GM18498 (cell line): ENCODE data around the gene TBX15.
A peak's percentile ranks its signal among the peaks of the same experiment; 100 is the strongest.

ENCODE experiments used
- ATAC-seq: cut with Tn5 transposase; IDR thresholded peaks from one replicate; pipeline ENCODE4 v1.9.1; 2021; ENCODE audit warnings: mild to moderate bottlenecking, moderate library complexity; ENCODE audit not compliant: unreplicated experiment

TBX15 gene

DNA sequence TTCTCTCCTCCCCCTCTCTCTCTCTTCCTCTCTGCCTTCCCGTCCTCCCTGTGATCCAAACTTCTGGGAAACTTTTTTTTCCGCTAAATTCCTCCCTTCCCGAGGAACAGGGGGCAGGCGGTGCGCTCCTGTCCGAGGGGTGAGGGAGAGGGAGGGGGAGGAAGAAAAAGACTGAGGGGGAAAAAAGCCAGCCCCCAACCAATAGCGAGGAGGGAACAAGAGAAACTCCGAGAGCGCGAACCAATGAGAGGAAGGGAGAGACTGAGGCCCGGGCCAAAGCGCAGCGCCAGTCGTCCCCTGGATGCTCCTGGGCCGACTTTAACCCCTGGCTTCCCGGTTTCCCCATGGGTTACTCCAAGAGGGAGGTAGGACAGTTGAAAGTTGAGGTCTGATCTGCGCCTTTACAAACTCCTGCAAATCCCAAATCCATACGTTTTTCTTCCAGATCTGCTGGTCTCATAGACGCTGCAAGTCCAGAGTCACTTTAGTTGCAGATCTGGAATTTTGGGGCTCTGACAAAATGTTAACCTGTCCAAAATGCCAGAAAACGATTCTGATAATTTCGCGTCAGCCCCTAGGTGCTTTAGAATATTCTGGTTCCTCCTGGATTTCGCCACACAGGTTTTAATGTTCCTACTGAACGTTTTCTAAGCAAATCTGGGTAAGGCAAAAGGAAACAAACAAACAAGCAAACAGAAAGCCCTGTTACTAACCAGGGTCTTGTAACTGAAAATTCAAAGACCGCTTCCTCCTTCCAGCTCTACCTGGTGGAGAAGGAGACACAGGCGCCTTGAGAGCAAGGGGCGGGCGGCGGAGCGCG lies at the start of gene TBX15:
Gene TBX15 (minus strand): TSS at position 158 of the 820 bp plus-strand sequence. CDS start 548 bp downstream, outside the sequence.
- no peak for ATAC-seq

DNA sequence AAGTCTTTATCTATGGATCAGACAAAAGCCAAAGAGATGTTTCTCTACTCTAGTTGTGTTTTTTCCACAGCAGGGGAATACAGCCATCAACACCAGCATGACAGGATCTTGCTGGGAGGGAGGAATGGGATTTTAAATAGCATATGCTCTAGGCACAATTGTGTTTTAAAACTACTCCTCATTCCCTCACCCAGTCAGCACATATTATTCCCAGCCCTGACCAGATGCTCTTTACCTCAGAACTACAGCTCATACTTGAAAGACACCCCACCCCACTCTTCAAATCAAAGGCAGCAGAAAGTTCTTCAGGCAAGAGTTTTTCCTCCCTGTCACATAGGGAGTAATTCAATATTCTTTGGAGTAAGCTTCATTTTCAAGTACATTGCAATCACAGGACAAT lies 46.2 kb upstream of the TBX15 start:
- no peak for ATAC-seq

DNA sequence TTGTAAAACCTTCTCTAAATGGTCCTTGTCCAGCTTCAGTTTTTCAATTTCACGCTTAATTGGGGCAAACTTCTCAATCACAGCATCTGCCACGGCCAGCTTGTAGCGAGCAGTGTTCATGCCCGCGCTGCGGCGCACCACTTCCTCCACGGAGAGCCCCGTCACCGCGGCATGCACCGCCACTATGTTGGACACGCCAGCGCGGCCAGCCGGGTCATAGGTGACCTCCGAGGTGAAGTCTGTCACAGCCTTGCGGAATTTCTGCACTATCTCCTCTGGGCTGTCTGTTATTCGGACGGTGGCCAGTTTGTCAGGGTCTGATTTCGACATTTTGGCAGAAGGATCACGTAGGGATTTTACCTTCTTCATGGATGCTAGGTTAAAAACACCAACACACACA lies 44.8 kb upstream of the TBX15 start:
- no peak for ATAC-seq

DNA sequence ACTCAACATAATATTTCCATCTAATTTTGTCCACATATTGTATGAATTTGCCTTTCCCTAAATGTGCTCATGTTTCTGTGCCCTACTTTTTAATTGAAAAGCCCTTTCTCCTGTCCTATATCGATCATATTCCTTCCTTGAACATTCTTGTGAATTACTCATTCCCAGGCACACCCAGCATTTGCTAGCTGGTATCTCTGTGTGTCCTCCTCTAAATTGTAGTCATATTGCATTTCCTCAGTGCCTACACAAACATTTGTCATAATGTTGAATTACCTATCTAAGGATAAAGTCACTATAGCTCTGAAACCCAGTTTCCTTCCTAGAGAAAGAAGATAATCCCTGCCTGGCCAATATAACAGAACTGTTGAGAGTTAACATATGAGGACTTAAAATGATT lies 39.6 kb upstream of the TBX15 start:
- no peak for ATAC-seq

- ATAC-seq = no peak
These were observed 38.8 kb upstream of the TBX15 start for GRCh38 chr1:119026956-119027355.

DNA sequence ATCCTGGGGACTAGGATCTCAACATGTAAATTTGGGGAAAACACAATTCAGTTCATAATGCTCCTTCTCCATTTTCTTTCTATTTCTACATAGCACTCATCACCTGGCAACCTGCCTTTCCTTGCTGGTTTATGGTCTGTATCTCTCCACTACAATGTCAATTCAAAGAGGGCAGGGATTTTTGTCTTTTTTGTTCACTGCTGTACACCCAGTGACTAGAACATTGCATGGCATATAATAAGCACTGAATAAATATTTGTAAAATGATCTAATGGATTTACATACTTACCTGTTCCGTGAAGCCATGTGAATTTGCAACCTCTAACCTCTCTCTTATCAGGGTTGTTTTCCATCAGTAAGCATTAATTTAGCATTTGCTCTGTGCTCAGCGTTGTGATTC lies 27.4 kb upstream of the TBX15 start:
- ATAC-seq = no peak

DNA sequence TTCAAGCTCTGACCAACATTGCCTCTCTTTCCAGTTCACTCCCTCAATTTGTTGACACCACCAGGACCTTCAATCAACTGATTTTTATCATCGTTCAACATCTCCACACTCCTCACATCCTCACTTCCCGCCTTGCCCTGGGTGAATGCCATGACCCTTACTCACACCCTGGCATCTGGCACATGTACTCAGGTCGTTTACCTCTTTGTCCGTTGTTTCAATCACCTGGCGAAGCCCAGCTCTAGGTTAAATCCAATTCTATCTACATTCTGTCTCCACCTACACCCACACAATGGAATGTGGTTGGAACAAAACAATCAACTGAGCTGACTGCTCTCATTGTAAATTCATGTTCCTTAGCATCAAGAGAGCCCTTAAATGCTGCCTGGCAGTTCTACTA lies 24.2 kb upstream of the TBX15 start:
- ATAC-seq = no peak

DNA sequence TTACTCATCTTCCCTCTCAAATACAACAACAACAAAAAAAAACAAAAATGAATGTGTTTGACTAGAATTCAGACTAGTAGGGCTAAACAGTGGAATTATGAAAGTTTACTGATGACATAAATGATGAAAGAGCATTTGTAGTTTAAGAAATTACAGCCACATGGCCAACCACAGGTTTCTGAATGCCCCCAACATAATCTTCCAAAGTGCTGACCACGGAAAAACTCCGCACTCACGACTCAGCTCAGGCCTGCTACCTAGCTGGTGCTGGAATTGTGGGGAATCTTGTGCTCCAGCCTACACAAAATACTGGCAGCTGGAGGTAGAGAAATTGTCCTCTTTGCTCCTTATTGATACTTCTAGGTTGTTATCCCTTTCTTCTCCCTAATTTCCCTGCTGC lies 23.6 kb upstream of the TBX15 start:
- no peak for ATAC-seq

DNA sequence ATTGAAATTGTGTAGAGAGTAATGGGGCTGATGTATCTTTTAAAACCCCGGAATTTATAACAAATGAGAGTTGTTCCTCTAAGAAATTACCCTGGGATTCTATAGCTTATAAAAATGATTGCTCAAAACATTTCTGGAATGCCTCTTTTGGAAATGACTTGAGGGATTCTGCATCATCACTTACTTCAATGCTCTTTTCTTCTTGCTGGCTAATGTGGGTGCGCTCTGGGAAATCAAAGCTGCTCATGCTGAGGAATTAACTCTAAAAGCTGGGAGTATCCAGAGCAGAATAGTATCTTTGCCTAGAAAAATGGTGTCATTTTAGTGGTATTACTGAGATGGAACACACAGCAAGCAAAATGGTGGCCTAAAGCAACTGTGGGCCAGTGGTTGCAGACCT lies 23.0 kb upstream of the TBX15 start:
- no peak for ATAC-seq

DNA sequence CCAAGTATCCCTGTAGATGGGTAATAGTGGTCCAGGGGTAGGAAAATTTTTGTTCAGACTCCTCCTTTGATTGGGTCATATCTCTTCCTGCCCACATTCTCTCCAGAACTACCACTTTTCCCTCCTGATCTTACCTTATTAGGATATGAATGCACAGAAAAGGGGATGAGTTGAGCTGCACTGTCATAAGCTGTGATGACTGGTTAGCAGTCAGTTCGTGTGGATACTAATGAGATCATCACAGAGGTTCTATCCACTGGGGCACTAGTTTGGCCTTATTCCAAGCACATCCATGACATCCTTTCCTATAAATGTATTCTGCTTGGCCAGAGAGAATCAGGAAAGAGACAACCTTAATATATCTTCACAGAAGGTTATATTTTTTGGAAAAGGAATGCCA lies 22.1 kb upstream of the TBX15 start:
- ATAC-seq = no peak

DNA sequence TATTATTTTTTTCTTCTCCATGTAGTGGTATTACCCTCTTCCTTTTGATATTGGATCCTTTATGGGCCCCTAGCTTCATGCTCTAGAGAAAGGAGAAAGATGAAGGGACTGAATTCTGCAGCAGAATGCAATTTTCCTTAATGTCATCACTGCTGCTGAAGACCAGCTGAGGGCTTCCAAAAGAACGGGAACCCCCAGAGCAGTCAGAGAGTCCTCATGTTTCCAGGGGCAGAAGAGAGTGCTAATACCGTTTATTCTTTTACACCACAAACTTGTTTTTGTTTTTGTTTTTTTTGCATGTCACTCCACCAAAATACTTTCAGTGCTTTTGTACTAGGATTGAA lies 21.1 kb upstream of the TBX15 start:
- ATAC-seq = no peak

DNA sequence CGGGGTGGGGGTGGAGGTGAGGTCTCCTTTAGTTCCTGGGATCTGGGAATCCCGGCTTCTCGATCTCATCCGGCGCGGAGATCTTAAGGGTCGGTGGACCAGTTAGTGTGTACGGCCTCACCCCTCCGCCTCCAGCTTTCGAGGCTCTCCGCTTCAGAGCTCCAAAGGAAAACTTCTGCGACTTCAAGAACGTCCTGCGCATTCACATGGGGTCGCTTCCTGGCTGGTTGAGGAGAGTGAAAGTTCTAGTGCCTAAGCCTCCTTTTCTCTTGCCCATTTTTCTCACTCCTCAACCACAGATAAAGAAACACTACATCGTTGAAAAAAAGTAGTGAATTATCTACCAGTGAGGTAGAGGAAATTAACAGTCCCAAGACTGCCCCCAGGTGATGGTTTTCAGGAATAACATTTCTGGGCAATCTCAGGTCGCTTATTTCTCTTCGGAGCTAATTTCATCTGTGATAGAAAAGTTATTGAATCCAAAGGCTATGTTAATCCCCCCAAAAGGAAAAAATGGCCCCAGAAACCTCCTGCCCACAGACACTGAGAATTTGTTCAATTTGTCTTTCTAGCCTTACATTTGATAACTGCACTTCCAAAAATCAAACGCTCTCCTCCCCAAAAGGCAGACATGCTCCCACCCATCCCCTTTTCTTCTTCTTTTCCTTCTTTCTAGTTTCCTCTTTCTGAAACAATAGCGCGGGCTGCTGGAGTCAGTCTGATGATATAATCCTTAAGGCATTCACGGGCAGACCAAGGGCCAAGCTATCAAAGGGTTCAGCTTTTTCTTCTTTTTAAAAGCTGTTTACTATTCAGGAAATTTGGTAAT lies 20.6 kb upstream of the TBX15 start:
- peak; percentile 67 for ATAC-seq

- ATAC-seq = peak; percentile 25
These were observed 19.7 kb upstream of the TBX15 start for GRCh38 chr1:119007670-119008482.

GRCh38 chr1:119007339-119007669 lies 19.2 kb upstream of the TBX15 start:
- ATAC-seq = no peak

- no peak for ATAC-seq
These were observed 18.5 kb upstream of the TBX15 start for GRCh38 chr1:119006406-119007279.

DNA sequence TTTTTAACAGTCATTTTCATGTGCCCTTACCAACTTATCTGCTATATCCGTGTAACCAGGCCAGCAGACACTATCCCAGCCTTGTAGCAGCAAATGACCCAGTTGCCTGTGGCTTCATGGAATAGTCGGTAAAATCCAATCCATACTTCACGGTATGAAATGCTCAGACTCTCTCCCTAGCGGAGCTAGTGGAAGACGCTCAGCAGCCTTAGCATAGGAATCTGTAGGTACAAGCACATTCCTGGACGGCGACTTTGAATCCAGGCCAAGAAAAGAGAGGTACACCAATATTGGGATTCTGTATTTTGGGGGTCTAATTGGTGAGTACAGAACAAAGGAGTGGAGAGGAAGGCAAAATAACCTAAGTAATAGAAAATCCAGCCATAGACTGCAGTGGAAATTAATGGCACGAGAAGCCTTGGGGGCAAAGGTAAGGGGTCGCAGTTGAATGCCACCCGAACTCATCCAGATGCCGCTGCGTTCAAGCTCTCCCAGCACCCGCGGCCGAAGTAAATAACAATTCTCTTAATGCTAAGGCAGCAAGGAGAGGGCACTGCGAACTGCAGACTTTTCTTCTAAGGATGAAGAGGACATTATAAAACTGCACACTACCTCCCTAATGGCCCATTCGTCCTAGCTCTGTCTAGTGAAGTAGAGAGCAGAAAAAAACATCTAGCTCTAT lies 17.7 kb upstream of the TBX15 start:
- ATAC-seq = no peak

DNA sequence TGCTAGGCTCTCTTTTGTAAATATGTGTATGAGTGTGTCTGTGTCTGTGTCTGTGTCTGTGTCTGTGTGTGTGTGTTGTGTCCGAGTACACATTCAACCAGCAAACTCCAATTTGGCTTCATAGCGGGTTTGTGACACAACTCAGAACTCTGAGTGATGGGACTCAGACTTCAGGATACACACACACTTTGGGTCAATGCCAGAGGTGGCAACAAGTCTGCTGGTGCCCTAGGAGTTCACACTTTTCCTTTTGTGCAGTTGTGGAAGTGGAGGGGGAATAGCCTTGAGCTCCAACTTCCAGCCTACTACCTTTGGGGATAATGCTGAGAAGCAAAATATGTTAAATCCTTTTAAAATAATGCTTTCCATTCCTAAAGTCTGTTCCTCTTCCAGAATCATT lies 16.6 kb upstream of the TBX15 start:
- ATAC-seq = no peak

GRCh38 chr1:119004129-119004527 lies 16.0 kb upstream of the TBX15 start:
- ATAC-seq = no peak

DNA sequence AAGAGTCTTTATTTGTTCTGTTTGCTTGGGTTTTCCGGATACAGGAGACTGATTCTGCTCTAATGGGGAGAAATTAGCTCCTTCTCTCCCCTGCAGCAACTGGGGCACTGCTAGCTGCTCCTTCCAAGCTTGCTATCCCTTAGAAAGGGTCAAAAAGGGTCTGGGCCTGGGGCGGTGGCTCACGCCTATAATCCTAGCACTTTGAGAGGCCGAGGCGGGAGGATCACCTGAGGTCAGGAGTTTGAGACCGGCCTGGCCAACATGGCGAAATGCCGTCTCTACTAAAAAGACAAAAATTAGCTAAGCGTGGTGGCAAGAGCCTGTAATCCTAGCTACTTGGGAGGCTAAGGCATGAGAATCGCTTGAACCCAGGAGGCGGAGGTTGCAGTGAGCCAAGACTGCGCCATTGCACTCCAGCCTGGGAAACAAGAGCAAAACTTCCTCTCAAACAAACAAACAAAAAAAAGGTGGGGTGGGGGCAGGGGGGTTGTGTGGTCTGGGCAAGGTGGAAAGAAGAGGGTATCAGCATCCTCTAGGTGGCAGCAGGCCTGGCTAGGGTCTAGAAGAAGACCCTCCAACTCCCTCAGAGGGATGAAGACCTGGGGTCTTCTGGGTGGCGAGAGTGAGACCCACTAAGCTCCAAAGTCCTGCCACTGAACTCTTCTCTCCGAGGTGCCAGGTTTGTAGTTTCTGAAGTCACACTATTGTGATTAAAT lies 15.4 kb upstream of the TBX15 start:
- no peak for ATAC-seq
